Osteocyte (in vitro differentiated cells): Measurements from ENCODE around the gene GOLGA2. TPM values are rescaled to one million over a fixed set of nuclear protein-coding genes. Genes with fewer than 3 reads are reported as not detected.
"Not testable (repeated sequence)": the region's sequence is repeated elsewhere in the genome, so short reads cannot be mapped to it uniquely, and the experiment has no call there.

Experiments used
- DNase-seq: peaks from one replicate; pipeline ENCODE4 v3.0.0; 2021; ENCODE audit warnings: mixed read lengths; ENCODE audit not compliant: unreplicated experiment; ENCODE audit errors: extremely low spot score
- H3K27ac Mint-ChIP-seq: one replicate; pipeline ENCODE4 v1.8.0; 2021; ENCODE audit warnings: mild to moderate bottlenecking, mixed read lengths; ENCODE audit not compliant: unreplicated experiment
- H3K27me3 Mint-ChIP-seq: one replicate; pipeline ENCODE4 v1.8.0; 2021; ENCODE audit warnings: mixed read lengths; ENCODE audit not compliant: unreplicated experiment
- H3K36me3 Mint-ChIP-seq: one replicate; pipeline ENCODE4 v1.8.0; 2021; ENCODE audit warnings: mixed read lengths; ENCODE audit not compliant: unreplicated experiment
- H3K4me1 Mint-ChIP-seq: one replicate; pipeline ENCODE4 v1.8.0; 2021; ENCODE audit warnings: mixed read lengths; ENCODE audit not compliant: unreplicated experiment
- H3K4me3 Mint-ChIP-seq: one replicate; pipeline ENCODE4 v1.8.0; 2021; ENCODE audit warnings: mild to moderate bottlenecking, moderate library complexity, mixed read lengths; ENCODE audit not compliant: unreplicated experiment
- H3K9me3 Mint-ChIP-seq: one replicate; pipeline ENCODE4 v1.8.0; 2021; ENCODE audit warnings: mixed read lengths; ENCODE audit not compliant: unreplicated experiment
- total RNA-seq: library from RNA; stranded (reverse); gene quantifications from 2 replicates; pipeline ENCODE4 v1.2.1, GENCODE V29; 2021
- TF ChIP-seq, protein P1 (sequence below): fragments of 200-600 bp; sonication (generic); IDR thresholded peaks from 2 replicates; pipeline ENCODE4 v1.5.0; 2021; ENCODE audit warnings: antibody characterized with exemption, mild to moderate bottlenecking, moderate library complexity

The GOLGA2 gene
- total RNA-seq, 1 donor from 2014 or later: 184 TPM

DNA sequence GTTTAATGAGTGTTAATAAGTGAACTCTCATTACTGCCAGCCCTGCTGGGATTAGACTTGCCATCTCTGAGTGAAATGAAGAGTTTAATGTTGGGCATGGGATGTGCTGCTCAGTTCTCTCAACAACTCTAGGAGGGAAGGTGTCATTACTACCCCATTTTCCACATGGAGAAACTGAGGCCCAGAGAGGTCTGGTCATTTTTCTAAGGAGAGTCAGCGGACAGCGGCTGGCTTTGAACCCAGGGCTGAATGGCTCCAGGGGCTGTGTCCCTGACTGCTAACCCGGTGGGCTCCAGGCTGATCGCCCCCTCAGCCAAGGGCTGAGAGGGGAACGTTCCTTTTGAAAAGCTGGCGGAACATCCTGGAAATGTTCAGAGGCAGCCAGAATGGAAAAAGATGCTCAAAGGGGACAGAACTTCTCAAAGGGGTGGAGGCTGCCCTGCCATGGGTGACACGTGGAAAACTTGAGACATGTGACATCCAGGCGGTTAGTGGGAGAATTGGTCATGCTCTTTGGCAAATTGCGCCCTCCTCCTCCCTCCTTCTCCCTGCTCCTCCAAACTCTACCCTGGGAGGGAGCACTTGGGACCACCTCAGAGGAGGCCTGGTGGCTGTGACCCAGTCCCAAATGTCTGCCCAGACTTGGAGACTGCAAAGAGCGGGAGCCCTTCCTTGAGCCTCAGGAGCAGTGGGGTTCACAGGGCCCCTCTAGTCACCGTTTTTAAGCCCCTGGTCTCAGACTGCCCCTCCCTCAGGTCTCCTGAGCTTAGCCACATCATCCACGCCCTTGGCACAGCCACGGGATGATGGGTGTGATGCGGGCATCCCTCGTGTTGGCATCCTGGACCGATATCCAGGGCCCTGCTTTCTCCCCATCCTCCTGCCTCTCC is 43.9 kb downstream of the GOLGA2 start:
- H3K4me1 Mint-ChIP-seq: no peaks in the 10 kb centered on the region
- TF ChIP-seq, protein P1, sequence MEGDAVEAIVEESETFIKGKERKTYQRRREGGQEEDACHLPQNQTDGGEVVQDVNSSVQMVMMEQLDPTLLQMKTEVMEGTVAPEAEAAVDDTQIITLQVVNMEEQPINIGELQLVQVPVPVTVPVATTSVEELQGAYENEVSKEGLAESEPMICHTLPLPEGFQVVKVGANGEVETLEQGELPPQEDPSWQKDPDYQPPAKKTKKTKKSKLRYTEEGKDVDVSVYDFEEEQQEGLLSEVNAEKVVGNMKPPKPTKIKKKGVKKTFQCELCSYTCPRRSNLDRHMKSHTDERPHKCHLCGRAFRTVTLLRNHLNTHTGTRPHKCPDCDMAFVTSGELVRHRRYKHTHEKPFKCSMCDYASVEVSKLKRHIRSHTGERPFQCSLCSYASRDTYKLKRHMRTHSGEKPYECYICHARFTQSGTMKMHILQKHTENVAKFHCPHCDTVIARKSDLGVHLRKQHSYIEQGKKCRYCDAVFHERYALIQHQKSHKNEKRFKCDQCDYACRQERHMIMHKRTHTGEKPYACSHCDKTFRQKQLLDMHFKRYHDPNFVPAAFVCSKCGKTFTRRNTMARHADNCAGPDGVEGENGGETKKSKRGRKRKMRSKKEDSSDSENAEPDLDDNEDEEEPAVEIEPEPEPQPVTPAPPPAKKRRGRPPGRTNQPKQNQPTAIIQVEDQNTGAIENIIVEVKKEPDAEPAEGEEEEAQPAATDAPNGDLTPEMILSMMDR: no peak

DNA sequence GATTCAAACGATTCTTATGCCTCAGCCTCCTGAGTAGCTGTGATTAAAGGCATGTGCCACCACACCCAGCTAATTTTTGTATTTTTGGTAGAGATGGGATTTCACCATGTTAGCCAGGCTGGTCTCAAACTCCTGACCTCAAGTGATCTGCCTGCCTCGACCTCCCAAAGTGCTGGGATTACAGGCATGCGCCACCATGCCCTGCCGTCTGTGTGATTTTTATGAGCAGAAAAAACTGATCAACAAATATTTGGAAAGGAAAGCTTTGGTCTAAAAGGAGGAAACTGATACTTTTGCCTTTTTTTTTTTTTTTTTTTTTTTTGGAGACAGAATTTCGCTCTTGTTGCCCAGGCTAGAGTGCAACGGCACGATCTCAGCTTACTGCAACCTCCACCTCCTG is 44.9 kb downstream of the GOLGA2 start:
- not testable (repeated sequence) for H3K4me3 Mint-ChIP-seq, H3K4me1 Mint-ChIP-seq, H3K36me3 Mint-ChIP-seq, H3K27ac Mint-ChIP-seq, H3K27me3 Mint-ChIP-seq, H3K9me3 Mint-ChIP-seq, DNase-seq

More for the DNA sequence above, 43.9 kb downstream of the GOLGA2 start:
- no peak for DNase-seq
- Mint-ChIP-seq H3K36me3 (peaks cover 4% of the 10 kb centered on the region), H3K4me3 (no peak overlapping the region), H3K27me3 (no peaks in the 10 kb centered on the region), H3K9me3 (no peaks in the 10 kb centered on the region), H3K27ac (no peak overlapping the region)

DNA sequence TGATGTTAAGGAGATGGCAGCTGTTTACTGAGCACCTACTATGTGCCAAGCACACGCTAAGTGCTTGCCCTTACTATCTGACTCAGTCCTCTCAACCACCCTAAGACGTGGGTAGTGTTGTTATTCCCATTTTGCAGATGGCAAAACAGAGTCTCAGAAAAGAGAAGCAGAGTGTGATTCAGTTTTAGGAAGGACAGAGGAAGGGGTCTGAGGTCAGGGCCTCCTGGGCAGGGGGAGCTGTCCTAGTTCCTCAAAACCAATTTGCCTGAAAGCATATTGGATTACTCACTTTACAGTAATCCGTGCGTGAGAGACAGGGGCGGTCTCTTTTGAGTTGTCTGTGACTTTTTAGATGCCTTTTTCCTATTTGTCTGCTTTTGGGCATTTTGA is 49.4 kb downstream of the GOLGA2 start:
- DNase-seq: no peak
- Mint-ChIP-seq H3K9me3 (no peaks in the 10 kb centered on the region), H3K4me1 (no peaks in the 10 kb centered on the region), H3K36me3 (peaks cover 8% of the 10 kb centered on the region), H3K27me3 (no peaks in the 10 kb centered on the region), H3K27ac (no peak overlapping the region), H3K4me3 (no peak overlapping the region)
- TF ChIP-seq, protein P1: no peak

DNA sequence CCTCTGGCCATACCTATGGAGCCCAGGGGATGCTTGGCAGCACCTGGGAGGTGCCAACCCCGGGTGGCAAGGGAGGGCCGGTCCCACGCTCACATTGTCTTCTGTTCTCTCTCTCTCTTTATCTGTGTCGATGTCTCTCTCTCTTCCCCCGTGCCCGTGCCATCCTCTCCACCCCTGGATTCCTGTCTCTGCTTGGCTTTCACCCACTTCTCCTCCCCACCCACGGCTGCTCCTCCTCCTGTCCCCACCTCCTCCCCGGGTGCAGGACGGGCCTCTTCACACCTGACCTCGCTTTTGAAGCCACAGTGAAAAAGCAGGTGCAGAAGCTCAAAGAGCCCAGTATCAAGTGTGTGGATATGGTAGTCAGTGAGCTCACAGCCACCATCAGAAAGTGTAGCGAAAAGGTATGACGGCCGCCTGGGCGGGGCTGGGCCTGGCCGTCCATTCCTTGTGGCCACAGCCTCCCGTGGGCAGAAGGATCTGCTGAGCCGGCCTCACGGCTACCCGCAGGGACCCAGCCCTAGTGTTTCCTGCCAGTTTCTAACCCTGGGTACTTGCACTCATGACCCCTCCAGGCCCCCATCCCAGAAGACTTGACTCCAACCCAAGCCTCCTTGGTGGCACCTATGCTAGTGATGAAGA is 49.9 kb downstream of the GOLGA2 start:
- no peaks in the 10 kb centered on the region for H3K27me3 Mint-ChIP-seq
- H3K27ac Mint-ChIP-seq: no peak overlapping the region
- no peaks in the 10 kb centered on the region for H3K4me1 Mint-ChIP-seq
- TF ChIP-seq, protein P1: no peak
- DNase-seq: no peak
- no peak overlapping the region for H3K4me3 Mint-ChIP-seq
- peaks cover 8% of the 10 kb centered on the region for H3K36me3 Mint-ChIP-seq
- no peaks in the 10 kb centered on the region for H3K9me3 Mint-ChIP-seq

DNA sequence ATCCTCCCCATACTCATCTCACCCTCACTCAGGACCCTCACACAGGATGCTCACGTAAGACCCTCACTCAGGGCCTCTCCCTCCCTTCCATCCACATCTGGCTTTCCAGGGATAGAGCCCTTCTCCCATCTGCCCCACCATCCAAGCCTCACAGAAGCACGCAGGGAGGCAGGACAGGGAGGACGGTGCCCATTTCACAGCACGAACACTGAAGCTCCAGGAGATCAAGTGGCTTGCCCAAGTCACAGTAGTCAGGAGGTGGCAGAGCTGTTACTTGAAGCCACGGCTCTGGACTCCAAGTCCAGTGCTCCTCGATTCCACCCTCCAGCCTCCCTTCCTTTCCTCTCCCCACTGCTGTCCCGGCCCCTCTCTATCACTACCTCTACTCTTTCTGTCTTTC is 50.9 kb downstream of the GOLGA2 start:
- no peak for DNase-seq
- peaks cover 8% of the 10 kb centered on the region for H3K36me3 Mint-ChIP-seq
- TF ChIP-seq, protein P1: no peak
- H3K4me1 Mint-ChIP-seq: no peaks in the 10 kb centered on the region
- H3K9me3 Mint-ChIP-seq: no peaks in the 10 kb centered on the region
- H3K4me3 Mint-ChIP-seq: no peak overlapping the region
- no peak overlapping the region for H3K27ac Mint-ChIP-seq
- no peaks in the 10 kb centered on the region for H3K27me3 Mint-ChIP-seq
